Stimulated activated naive CD4-positive, alpha-beta T cell (primary cell): ENCODE data around the gene ANAPC5.

Experiments
- DNase-seq, 6 experiments: peaks; one replicate each; lab custom pipeline; 2025; lab: John Stamatoyannopoulos, UW

Gene ANAPC5

GRCh38 chr12:121371404-121371803, 19.2 kb upstream of the ANAPC5 start:
- no peak for DNase-seq

GRCh38 chr12:121366063-121366459, 13.8 kb upstream of the ANAPC5 start:
- no peak for DNase-seq

- DNase-seq, result no peak
These were observed 13.3 kb upstream of the ANAPC5 start for GRCh38 chr12:121365416-121366062.

- no peak for DNase-seq
These were observed 12.5 kb upstream of the ANAPC5 start for GRCh38 chr12:121364683-121365121.

- DNase-seq, result no peak
These were observed 5.9 kb upstream of the ANAPC5 start for GRCh38 chr12:121358073-121358472.

- no peak for DNase-seq
These were observed 5.1 kb upstream of the ANAPC5 start for GRCh38 chr12:121357331-121357730.

- DNase-seq, result no peak
These were observed 4.4 kb upstream of the ANAPC5 start for GRCh38 chr12:121356657-121357056.

- DNase-seq, result no peak
These were observed 3.6 kb upstream of the ANAPC5 start for GRCh38 chr12:121355818-121356217.

- no peak for DNase-seq
These were observed 439 bp upstream of the ANAPC5 start for GRCh38 chr12:121352682-121353018.

GRCh38 chr12:121346747-121347146, 5.5 kb downstream of the ANAPC5 start:
- no peak for DNase-seq

GRCh38 chr12:121345151-121345815, 6.9 kb downstream of the ANAPC5 start:
- DNase-seq, result no peak

GRCh38 chr12:121344506-121344905, 7.7 kb downstream of the ANAPC5 start:
- DNase-seq, result no peak

GRCh38 chr12:121337416-121337815, 14.8 kb downstream of the ANAPC5 start:
- DNase-seq, result no peak

- DNase-seq, result peak in 3 of 6 experiments; percentile 21 to 53 (median 51)
These were observed 17.5 kb downstream of the ANAPC5 start for GRCh38 chr12:121334513-121335343.

GRCh38 chr12:121333747-121334146, 18.5 kb downstream of the ANAPC5 start:
- DNase-seq, result no peak

GRCh38 chr12:121331248-121331647, 21.0 kb downstream of the ANAPC5 start:
- DNase-seq, result no peak

GRCh38 chr12:121330692-121331091, 21.5 kb downstream of the ANAPC5 start:
- DNase-seq, result no peak

- DNase-seq, result no peak
These were observed 22.0 kb downstream of the ANAPC5 start for GRCh38 chr12:121330195-121330594.

- no peak for DNase-seq
These were observed 23.6 kb downstream of the ANAPC5 start for GRCh38 chr12:121328620-121329019.

- no peak for DNase-seq
These were observed 25.1 kb downstream of the ANAPC5 start for GRCh38 chr12:121326996-121327674.

GRCh38 chr12:121325922-121326396, 26.3 kb downstream of the ANAPC5 start:
- no peak for DNase-seq

GRCh38 chr12:121323908-121324307, 28.3 kb downstream of the ANAPC5 start:
- no peak for DNase-seq
